DND-41 (cell line): ENCODE results near the gene TMEM132D.

Experiments used
- EZH2 ChIP-seq: IDR thresholded peaks from 3 replicates; pipeline ENCODE4 v1.6.1; 2012; ENCODE audit warnings: borderline replicate concordance, low read depth, mild to moderate bottlenecking, moderate library complexity, low read length, inconsistent platforms; ENCODE audit not compliant: severe bottlenecking
- TF ChIP-seq, protein P1 (sequence below): IDR thresholded peaks from 2 replicates; pipeline ENCODE4 v1.5.1; 2012; ENCODE audit warnings: borderline replicate concordance, low read length, moderate library complexity, mild to moderate bottlenecking; ENCODE audit not compliant: poor library complexity, severe bottlenecking; ENCODE audit errors: extremely low read depth

DNA sequence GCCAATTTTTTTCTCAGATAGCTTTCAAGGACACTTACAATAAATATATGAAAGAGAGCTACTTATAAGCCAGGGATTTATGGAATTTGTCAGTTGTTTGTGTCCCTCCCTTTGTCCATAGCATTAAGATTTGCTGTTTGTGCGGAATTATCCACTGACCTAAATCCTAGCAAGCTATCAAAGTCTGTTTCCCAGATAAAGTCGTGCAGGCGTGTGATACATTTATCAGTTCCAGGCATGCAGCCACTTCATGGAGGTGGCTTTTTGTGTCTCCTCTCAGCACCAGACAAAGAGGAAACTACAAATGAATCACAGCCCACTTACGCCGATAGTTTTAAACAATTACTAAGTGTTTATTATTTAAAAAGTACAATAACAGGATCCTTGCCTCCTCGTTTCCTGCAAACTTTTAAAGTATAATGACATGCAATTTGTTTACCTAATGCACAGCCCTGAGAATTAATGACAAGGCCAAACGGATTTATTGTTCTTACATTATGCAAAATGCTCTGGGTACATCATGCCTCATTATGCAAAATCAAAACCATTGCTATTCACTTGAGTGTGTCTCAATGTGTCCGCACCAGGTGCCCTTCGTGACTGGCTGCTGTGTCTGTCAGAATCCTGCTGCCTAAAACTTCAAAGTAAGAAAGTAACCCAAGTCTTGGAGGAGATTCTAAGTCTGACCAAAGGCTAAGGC lies 627.3 kb downstream of the TMEM132D start:
- TF ChIP-seq, protein P1, sequence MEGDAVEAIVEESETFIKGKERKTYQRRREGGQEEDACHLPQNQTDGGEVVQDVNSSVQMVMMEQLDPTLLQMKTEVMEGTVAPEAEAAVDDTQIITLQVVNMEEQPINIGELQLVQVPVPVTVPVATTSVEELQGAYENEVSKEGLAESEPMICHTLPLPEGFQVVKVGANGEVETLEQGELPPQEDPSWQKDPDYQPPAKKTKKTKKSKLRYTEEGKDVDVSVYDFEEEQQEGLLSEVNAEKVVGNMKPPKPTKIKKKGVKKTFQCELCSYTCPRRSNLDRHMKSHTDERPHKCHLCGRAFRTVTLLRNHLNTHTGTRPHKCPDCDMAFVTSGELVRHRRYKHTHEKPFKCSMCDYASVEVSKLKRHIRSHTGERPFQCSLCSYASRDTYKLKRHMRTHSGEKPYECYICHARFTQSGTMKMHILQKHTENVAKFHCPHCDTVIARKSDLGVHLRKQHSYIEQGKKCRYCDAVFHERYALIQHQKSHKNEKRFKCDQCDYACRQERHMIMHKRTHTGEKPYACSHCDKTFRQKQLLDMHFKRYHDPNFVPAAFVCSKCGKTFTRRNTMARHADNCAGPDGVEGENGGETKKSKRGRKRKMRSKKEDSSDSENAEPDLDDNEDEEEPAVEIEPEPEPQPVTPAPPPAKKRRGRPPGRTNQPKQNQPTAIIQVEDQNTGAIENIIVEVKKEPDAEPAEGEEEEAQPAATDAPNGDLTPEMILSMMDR: no peak
- no peak for TF ChIP-seq EZH2
